DMS153 treated with DMSO at 0.1 percent for 48 hours (cell line): ENCODE measurements around the gene ADGRL1.
"Not testable (repeated sequence)": the region's sequence is repeated elsewhere in the genome, so short reads cannot be mapped to it uniquely, and the experiment has no call there.

ENCODE experiments used
- DNase-seq: peaks from one replicate; lab custom pipeline; 2025; ENCODE audit not compliant: unreplicated experiment; lab: John Stamatoyannopoulos, UW

The ADGRL1 gene

GRCh38 chr19:14205452-14206287, at the start of gene ADGRL1:
ADGRL1 (minus strand) TSS chr19:14206169; CDS start chr19:14183602, 22,567 bp downstream.
- not testable (repeated sequence) for DNase-seq

GRCh38 chr19:14255316-14255715, 49.3 kb upstream of the ADGRL1 start:
- not testable (repeated sequence) for DNase-seq

- not testable (repeated sequence) for DNase-seq
Observed at GRCh38 chr19:14253822-14254599, 48.0 kb upstream of the ADGRL1 start.

- DNase-seq = not testable (repeated sequence)
Observed at GRCh38 chr19:14252136-14252535, 46.2 kb upstream of the ADGRL1 start.

- DNase-seq = no peak
Observed at GRCh38 chr19:14250870-14251269, 44.9 kb upstream of the ADGRL1 start.

GRCh38 chr19:14250315-14250714, 44.3 kb upstream of the ADGRL1 start:
- DNase-seq = not testable (repeated sequence)

GRCh38 chr19:14249891-14250290, 43.9 kb upstream of the ADGRL1 start:
- DNase-seq = not testable (repeated sequence)

GRCh38 chr19:14249012-14249754, 43.2 kb upstream of the ADGRL1 start:
- DNase-seq = peak; percentile 48

GRCh38 chr19:14248578-14249011, 42.6 kb upstream of the ADGRL1 start:
- peak; percentile 26 for DNase-seq

- peak; percentile 8 for DNase-seq
Observed at GRCh38 chr19:14247548-14248471, 41.8 kb upstream of the ADGRL1 start.

- DNase-seq = not testable (repeated sequence)
Observed at GRCh38 chr19:14247205-14247547, 41.2 kb upstream of the ADGRL1 start.

- not testable (repeated sequence) for DNase-seq
Observed at GRCh38 chr19:14244393-14244792, 38.4 kb upstream of the ADGRL1 start.

GRCh38 chr19:14243718-14244117, 37.7 kb upstream of the ADGRL1 start:
- not testable (repeated sequence) for DNase-seq

GRCh38 chr19:14237014-14237941, 31.3 kb upstream of the ADGRL1 start:
- DNase-seq = no peak

GRCh38 chr19:14232945-14233344, 27.0 kb upstream of the ADGRL1 start:
- not testable (repeated sequence) for DNase-seq

- DNase-seq = not testable (repeated sequence)
Observed at GRCh38 chr19:14228446-14229071, 22.6 kb upstream of the ADGRL1 start.

GRCh38 chr19:14226498-14226897, 20.5 kb upstream of the ADGRL1 start:
- DNase-seq = not testable (repeated sequence)

GRCh38 chr19:14222886-14223285, 16.9 kb upstream of the ADGRL1 start:
- DNase-seq = no peak

- not testable (repeated sequence) for DNase-seq
Observed at GRCh38 chr19:14221345-14221744, 15.4 kb upstream of the ADGRL1 start.
